Trophoblast cell (in vitro differentiated cells and primary cell): ENCODE data around the gene PKD1.
A peak's percentile ranks its signal among the peaks of the same experiment; 100 is the strongest.

Source experiments
- DNase-seq, 2 donors: peaks; one replicate each; pipeline ENCODE4 v3.0.0-alpha.2; 2016
- H2AFZ ChIP-seq: 2 replicates; pipeline ENCODE4 v1.6.1; 2013; ENCODE audit warnings: low read length, moderate library complexity, mild to moderate bottlenecking; ENCODE audit not compliant: insufficient read depth, poor library complexity
- H2AK5ac ChIP-seq: 2 replicates; pipeline ENCODE4 v1.6.1; 2013; ENCODE audit warnings: mild to moderate bottlenecking, low read length
- H2BK120ac ChIP-seq: 2 replicates; pipeline ENCODE4 v1.6.1; 2013; ENCODE audit warnings: low read length, mild to moderate bottlenecking, moderate library complexity; ENCODE audit not compliant: insufficient read depth, poor library complexity
- H2BK12ac ChIP-seq: 2 replicates; pipeline ENCODE4 v1.6.1; 2013; ENCODE audit warnings: mild to moderate bottlenecking, low read length, moderate library complexity
- H2BK5ac ChIP-seq: 2 replicates; pipeline ENCODE4 v1.6.1; 2013; ENCODE audit warnings: low read length, low read depth, moderate library complexity, mild to moderate bottlenecking; ENCODE audit not compliant: poor library complexity
- H3K14ac ChIP-seq: 2 replicates; pipeline ENCODE4 v1.6.1; 2013; ENCODE audit warnings: mild to moderate bottlenecking, low read length
- H3K18ac ChIP-seq: 2 replicates; pipeline ENCODE4 v1.6.1; 2013; ENCODE audit warnings: mild to moderate bottlenecking, low read length
- H3K23ac ChIP-seq: 2 replicates; pipeline ENCODE4 v1.6.1; 2013; ENCODE audit warnings: low read length
- H3K27ac ChIP-seq: 2 replicates; pipeline ENCODE4 v1.5.1; 2013; ENCODE audit warnings: low read depth, mild to moderate bottlenecking, inconsistent platforms, low read length, moderate library complexity
- H3K27me3 ChIP-seq: 2 replicates; pipeline ENCODE4 v1.6.1; 2013; ENCODE audit warnings: inconsistent platforms, mild to moderate bottlenecking, low read length, moderate library complexity; ENCODE audit not compliant: insufficient read depth
- H3K36me3 ChIP-seq, 2 experiments: 1 replicate in 1 of 2; 2 replicates in 1 of 2; pipeline ENCODE4 v1.6.1; 2013; ENCODE audit warnings: low read length in 2 of 2, mild to moderate bottlenecking in 2 of 2, moderate library complexity in 1 of 2; ENCODE audit not compliant: insufficient read depth in 2 of 2, control insufficient read depth in 1 of 2
- H3K4ac ChIP-seq: 2 replicates; pipeline ENCODE4 v1.6.1; 2013; ENCODE audit warnings: low read depth, mild to moderate bottlenecking, low read length, moderate library complexity
- H3K4me1 ChIP-seq, 2 experiments: 1 replicate in 1 of 2; 2 replicates in 1 of 2; pipeline ENCODE4 v1.6.1; 2013; ENCODE audit warnings: low read length in 2 of 2, mild to moderate bottlenecking in 2 of 2, moderate library complexity in 1 of 2; ENCODE audit not compliant: insufficient read depth in 2 of 2, control insufficient read depth in 1 of 2
- H3K4me2 ChIP-seq: 2 replicates; pipeline ENCODE4 v1.6.1; 2013; ENCODE audit warnings: inconsistent platforms, mild to moderate bottlenecking, low read length, moderate library complexity
- H3K4me3 ChIP-seq: 2 replicates; pipeline ENCODE4 v1.5.1; 2013; ENCODE audit warnings: mild to moderate bottlenecking, low read depth, low read length, inconsistent platforms
- H3K79me1 ChIP-seq: one replicate; pipeline ENCODE4 v1.6.1; 2013; ENCODE audit warnings: low read length
- H3K79me2 ChIP-seq: 2 replicates; pipeline ENCODE4 v1.6.1; 2013; ENCODE audit warnings: low read length, mild to moderate bottlenecking; ENCODE audit not compliant: control insufficient read depth, insufficient read depth, poor library complexity
- H3K9ac ChIP-seq: 2 replicates; pipeline ENCODE4 v1.6.1; 2013; ENCODE audit warnings: mild to moderate bottlenecking, low read length
- H3K9me3 ChIP-seq: 2 replicates; pipeline ENCODE4 v1.6.1; 2013; ENCODE audit warnings: low read depth, mild to moderate bottlenecking, control low read depth, inconsistent platforms, low read length; ENCODE audit not compliant: insufficient read depth
- H4K12ac ChIP-seq: 2 replicates; pipeline ENCODE4 v1.6.1; 2013; ENCODE audit warnings: low read depth, mild to moderate bottlenecking, low read length, moderate library complexity
- H4K8ac ChIP-seq: 2 replicates; pipeline ENCODE4 v1.6.1; 2013; ENCODE audit warnings: low read depth, mild to moderate bottlenecking, low read length, moderate library complexity
- H4K91ac ChIP-seq: one replicate; pipeline ENCODE4 v1.6.1; 2013; ENCODE audit warnings: low read depth, mild to moderate bottlenecking, low read length, moderate library complexity
- WGBS: extraction: QIAGEN DNeasy Blood & Tissue Kit; methylation state at CpG from one replicate; pipeline ENCODE4 v1.1.7; 2013; ENCODE audit warnings: missing lambda C conversion rate; ENCODE audit not compliant: insufficient read length, insufficient coverage; ENCODE audit errors: extremely low coverage; 5-methylcytosine and 5-hydroxymethylcytosine counted together

Gene PKD1

DNA sequence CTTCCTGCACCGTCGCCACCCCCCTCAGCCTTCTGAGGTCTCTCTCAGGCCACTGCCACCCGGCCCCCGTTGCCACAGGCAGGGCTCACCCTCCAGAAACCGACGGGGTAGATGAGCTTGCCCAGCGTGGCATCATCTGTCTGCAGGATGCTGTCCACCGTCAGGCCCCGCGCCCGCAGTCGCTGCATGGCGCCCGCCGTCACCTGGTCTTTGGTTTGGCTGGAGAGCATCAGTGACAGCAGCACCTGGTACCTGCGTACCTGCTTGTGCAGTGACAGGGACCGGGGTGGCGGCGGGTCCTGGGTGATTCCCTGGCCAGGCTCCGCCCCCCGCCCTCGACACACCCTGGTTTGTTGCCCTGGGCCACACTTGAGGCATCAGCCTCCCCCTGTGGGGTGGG lies 91.2 kb downstream of the PKD1 start:
- H2AFZ ChIP-seq: no peak overlapping the region
- no peak overlapping the region for H3K27ac ChIP-seq
- H3K9me3 ChIP-seq: peaks cover 3% of the 10 kb centered on the region
- H3K23ac ChIP-seq: no peak overlapping the region
- H3K4ac ChIP-seq: no peak overlapping the region
- H3K4me3 ChIP-seq: no peak overlapping the region
- H3K27me3 ChIP-seq: no peaks in the 10 kb centered on the region
- no peak overlapping the region for H4K12ac ChIP-seq
- WGBS: no CpG with 5 or more reads among the region's 22 CpGs
- no peaks in the 10 kb centered on the region for H3K79me2 ChIP-seq
- H3K79me1 ChIP-seq: peaks cover 3% of the 10 kb centered on the region
- H3K36me3 ChIP-seq: no peaks in the 10 kb centered on the region
- H3K4me1 ChIP-seq: peaks cover 11% of the 10 kb centered on the region in 2 experiments
- no peak overlapping the region for H4K91ac ChIP-seq
- no peak overlapping the region for H2AK5ac ChIP-seq
- H2BK120ac ChIP-seq: no peak overlapping the region
- H4K8ac ChIP-seq: no peak overlapping the region
- H3K9ac ChIP-seq: no peak overlapping the region
- no peak for DNase-seq
- H3K4me2 ChIP-seq: no peak overlapping the region
- no peak overlapping the region for H3K14ac ChIP-seq
- no peak overlapping the region for H3K18ac ChIP-seq
- no peak overlapping the region for H2BK5ac ChIP-seq
- H2BK12ac ChIP-seq: no peak overlapping the region

DNA sequence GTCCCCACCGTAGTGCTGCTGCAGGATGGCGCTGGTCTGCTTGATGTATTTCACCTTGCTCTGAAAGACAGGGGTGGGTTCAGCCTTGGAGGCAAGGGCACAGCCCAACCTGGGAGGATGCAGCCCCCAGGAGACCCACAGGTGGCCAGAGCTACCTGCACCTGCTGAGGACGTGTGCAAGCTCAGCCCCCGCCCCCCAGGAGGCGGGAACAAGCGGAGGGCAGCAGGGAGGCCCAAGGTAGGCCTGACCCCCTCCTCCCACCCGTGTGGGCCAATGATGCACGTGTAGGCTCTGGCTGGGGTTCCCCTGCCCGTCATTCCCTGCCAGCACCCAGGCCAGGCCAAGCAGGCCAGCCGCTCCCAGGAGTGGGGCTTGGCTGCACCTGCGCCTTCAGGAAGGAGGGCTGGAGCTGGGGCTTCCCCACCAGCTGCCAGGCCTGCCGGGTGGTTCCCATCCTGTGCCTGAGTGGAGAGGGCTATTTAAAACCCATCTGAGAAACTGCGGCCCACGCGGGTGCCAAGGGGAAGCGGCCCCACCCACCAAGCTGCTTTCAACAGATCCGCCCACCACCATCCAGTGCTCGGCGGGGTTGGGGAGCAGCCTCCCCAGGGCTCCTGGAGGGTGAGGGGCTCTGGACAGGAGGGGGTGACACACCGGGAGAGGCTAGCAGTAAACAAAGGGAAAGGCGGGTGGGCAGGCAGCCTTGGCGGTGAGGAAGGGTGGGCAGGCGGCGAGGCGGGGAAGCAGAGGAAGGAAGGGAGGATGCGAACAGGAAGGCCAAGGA lies 91.8 kb downstream of the PKD1 start:
- H3K4me1 ChIP-seq: peaks cover 11% of the 10 kb centered on the region in 2 experiments
- no peak overlapping the region for H2BK120ac ChIP-seq
- H3K36me3 ChIP-seq: peaks cover 0 to under 1% of the 10 kb centered on the region in 2 experiments
- H4K8ac ChIP-seq: no peak overlapping the region
- no peak overlapping the region for H3K18ac ChIP-seq
- no peak overlapping the region for H3K4me2 ChIP-seq
- no peak overlapping the region for H3K4me3 ChIP-seq
- no peak overlapping the region for H3K4ac ChIP-seq
- no peak overlapping the region for H2BK12ac ChIP-seq
- H4K91ac ChIP-seq: no peak overlapping the region
- H3K9me3 ChIP-seq: peaks cover 3% of the 10 kb centered on the region
- no peaks in the 10 kb centered on the region for H3K79me2 ChIP-seq
- H3K9ac ChIP-seq: no peak overlapping the region
- H2AFZ ChIP-seq: no peak overlapping the region
- H2AK5ac ChIP-seq: no peak overlapping the region
- H3K27ac ChIP-seq: no peak overlapping the region
- H3K27me3 ChIP-seq: no peaks in the 10 kb centered on the region
- DNase-seq: no peak
- no CpG with 5 or more reads among the region's 26 CpGs for WGBS
- peaks cover 3% of the 10 kb centered on the region for H3K79me1 ChIP-seq
- H3K14ac ChIP-seq: no peak overlapping the region
- no peak overlapping the region for H2BK5ac ChIP-seq
- H4K12ac ChIP-seq: no peak overlapping the region
- no peak overlapping the region for H3K23ac ChIP-seq

DNA sequence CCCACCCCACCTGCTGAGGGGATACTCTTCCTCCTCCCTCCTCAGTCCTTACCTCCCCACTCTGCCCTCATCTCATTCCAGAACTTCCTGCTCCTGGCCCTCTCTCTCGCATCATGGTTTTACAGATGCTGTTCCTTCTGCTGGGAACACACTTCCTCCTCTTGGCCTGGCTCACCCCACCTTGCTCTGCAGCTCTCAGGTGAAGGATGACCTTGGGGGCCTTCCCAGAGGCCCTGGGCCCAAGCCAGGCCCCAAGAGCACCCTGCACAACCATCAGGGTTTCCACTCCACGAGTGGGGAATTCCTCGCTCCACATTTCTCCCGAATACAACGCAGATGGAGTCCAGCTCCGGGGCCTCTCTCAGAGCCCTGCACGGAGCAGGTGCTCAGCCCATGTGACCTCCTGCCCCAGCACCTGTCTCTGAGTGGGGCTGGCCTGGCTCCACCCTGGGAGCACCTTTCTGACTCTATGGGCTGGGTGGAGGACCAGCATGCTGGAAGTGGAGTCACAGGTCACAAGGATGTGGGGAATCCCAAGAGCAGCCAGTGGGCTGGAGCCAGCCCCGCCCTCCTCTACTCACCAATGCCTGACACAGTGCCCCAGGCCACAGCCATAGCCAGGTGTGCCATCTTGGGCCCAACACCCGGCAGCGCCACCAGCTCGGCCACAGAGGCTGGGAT lies 92.6 kb downstream of the PKD1 start:
- H3K36me3 ChIP-seq: peaks cover 3 to 4% of the 10 kb centered on the region in 2 experiments
- no peak overlapping the region for H3K14ac ChIP-seq
- no peak overlapping the region for H3K4me3 ChIP-seq
- no peak overlapping the region for H3K23ac ChIP-seq
- peaks cover 5% of the 10 kb centered on the region in 2 experiments for H3K4me1 ChIP-seq
- no CpG with 5 or more reads among the region's 11 CpGs for WGBS
- no peak overlapping the region for H2AK5ac ChIP-seq
- no peak overlapping the region for H3K4me2 ChIP-seq
- no peaks in the 10 kb centered on the region for H3K27me3 ChIP-seq
- peaks cover 3% of the 10 kb centered on the region for H3K9me3 ChIP-seq
- H2BK5ac ChIP-seq: no peak overlapping the region
- H2BK12ac ChIP-seq: no peak overlapping the region
- no peak overlapping the region for H4K12ac ChIP-seq
- no peak overlapping the region for H4K8ac ChIP-seq
- no peaks in the 10 kb centered on the region for H3K79me2 ChIP-seq
- no peak overlapping the region for H3K27ac ChIP-seq
- no peak overlapping the region for H2AFZ ChIP-seq
- no peak overlapping the region for H2BK120ac ChIP-seq
- no peak overlapping the region for H3K18ac ChIP-seq
- no peak overlapping the region for H4K91ac ChIP-seq
- peaks cover 3% of the 10 kb centered on the region for H3K79me1 ChIP-seq
- no peak overlapping the region for H3K4ac ChIP-seq
- no peak overlapping the region for H3K9ac ChIP-seq
- DNase-seq: peak in 1 of 2 donors; percentile 14

DNA sequence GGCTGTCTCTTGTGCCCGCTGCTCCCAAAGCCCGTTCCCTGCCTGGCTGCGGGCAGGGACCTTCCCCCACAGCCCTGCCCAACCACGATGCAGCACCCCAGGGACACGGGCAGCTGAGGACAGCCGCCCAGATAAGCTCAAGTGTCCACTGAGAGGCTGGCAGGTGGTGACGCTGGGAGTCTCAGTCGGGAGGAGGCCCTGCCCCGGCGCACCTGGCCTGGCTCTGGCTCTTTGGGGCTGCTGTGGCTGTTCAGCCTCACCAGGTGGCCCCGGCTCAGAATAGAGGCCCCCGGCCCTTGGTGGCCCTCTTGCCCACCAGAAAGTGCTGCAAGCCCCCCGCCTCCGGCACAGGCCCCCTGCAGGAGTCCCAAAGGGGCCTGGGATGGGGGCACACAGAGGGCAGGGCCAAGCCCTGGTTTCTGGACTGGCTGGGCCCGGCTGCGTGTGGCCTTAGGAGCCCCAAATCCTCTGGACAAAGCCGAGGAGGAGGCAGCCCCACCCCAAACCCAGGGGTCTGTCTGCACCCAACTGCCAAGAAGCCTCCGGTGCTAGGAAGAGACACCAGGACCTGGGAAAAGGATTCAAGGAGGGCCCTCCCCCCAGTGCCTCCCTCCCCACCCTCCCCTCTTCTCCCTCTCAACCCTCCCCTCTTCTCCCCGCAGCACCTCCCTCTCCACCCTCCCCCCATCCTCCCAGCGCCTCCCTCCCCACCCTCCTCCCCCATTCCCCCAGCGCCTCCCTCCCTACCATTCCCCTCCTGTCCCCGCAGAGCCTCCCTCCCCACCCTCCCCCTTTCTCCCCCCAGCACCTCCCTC lies 93.3 kb downstream of the PKD1 start:
- no peak overlapping the region for H2BK5ac ChIP-seq
- H4K12ac ChIP-seq: no peak overlapping the region
- H4K8ac ChIP-seq: no peak overlapping the region
- H2AK5ac ChIP-seq: no peak overlapping the region
- H3K79me2 ChIP-seq: no peaks in the 10 kb centered on the region
- H3K14ac ChIP-seq: no peak overlapping the region
- no peaks in the 10 kb centered on the region for H3K79me1 ChIP-seq
- DNase-seq: no peak
- no peak overlapping the region for H3K9ac ChIP-seq
- peaks cover 9 to 10% of the 10 kb centered on the region in 2 experiments for H3K36me3 ChIP-seq
- H3K4me2 ChIP-seq: no peak overlapping the region
- no peak overlapping the region for H2BK12ac ChIP-seq
- peaks cover 5% of the 10 kb centered on the region in 2 experiments for H3K4me1 ChIP-seq
- H3K9me3 ChIP-seq: peaks cover 3% of the 10 kb centered on the region
- no peaks in the 10 kb centered on the region for H3K27me3 ChIP-seq
- H3K4me3 ChIP-seq: peak overlapping the region; percentile 18
- no peak overlapping the region for H2BK120ac ChIP-seq
- H2AFZ ChIP-seq: no peak overlapping the region
- H3K27ac ChIP-seq: no peak overlapping the region
- no peak overlapping the region for H3K4ac ChIP-seq
- no peak overlapping the region for H3K18ac ChIP-seq
- WGBS: no CpG with 5 or more reads among the region's 22 CpGs
- H3K23ac ChIP-seq: no peak overlapping the region
- no peak overlapping the region for H4K91ac ChIP-seq
